SK-N-SH treated with all-trans-retinoic acid at 6 μM for 48 hours (cell line): ENCODE data around the gene TNFRSF1B.

ENCODE experiments used
- ARNTL ChIP-seq: fragments of 450-650 bp; formaldehyde crosslinking; IDR thresholded peaks from 2 replicates; pipeline ENCODE4 v1.5.0; 2020; ENCODE audit warnings: low read depth, mild to moderate bottlenecking, moderate library complexity, borderline replicate concordance
- BACH2 ChIP-seq: fragments of 250-450 bp; sonication (Bioruptor Pico); IDR thresholded peaks from 2 replicates; pipeline ENCODE4 v1.9.0; 2021; ENCODE audit warnings: mild to moderate bottlenecking, borderline replicate concordance
- CREB5 ChIP-seq: fragments of 250-450 bp; sonication (Bioruptor Pico); IDR thresholded peaks from 2 replicates; pipeline ENCODE4 v1.5.1; 2020; ENCODE audit warnings: low read depth, mild to moderate bottlenecking, moderate library complexity
- CSRNP3 ChIP-seq: fragments of 250-450 bp; sonication (Bioruptor Pico); IDR thresholded peaks from 2 replicates; pipeline ENCODE4 v1.5.1; 2021; ENCODE audit warnings: mild to moderate bottlenecking, moderate library complexity
- ESRRG ChIP-seq: fragments of 250-450 bp; sonication (Bioruptor Pico); IDR thresholded peaks from 2 replicates; pipeline ENCODE4 v1.6.1; 2021; ENCODE audit warnings: mild to moderate bottlenecking
- PATZ1 ChIP-seq: fragments of 250-450 bp; sonication (Bioruptor Pico); IDR thresholded peaks from 2 replicates; pipeline ENCODE4 v1.8.0; 2020; ENCODE audit warnings: mild to moderate bottlenecking, moderate library complexity, borderline replicate concordance
- RARB ChIP-seq: fragments of 250-450 bp; sonication (Bioruptor Pico); IDR thresholded peaks from 2 replicates; pipeline ENCODE4 v1.8.0; 2021; ENCODE audit warnings: mild to moderate bottlenecking, moderate library complexity
- SNAI2 ChIP-seq: fragments of 250-450 bp; sonication (Bioruptor Pico); IDR thresholded peaks from 2 replicates; pipeline ENCODE4 v1.5.0; 2020; ENCODE audit warnings: mild to moderate bottlenecking, moderate library complexity
- ZNF565 ChIP-seq: fragments of 450-650 bp; formaldehyde crosslinking; conservative IDR thresholded peaks from 2 replicates; pipeline ENCODE4 v1.5.0; 2020; ENCODE audit warnings: low read depth, mild to moderate bottlenecking, moderate library complexity
- ZNF70 ChIP-seq: fragments of 450-650 bp; formaldehyde crosslinking; IDR thresholded peaks from 2 replicates; pipeline ENCODE4 v1.5.0; 2020; ENCODE audit warnings: mild to moderate bottlenecking, moderate library complexity

- TF ChIP-seq ARNTL (CRISPR knock-in tag) = no peak
- TF ChIP-seq CREB5 (CRISPR knock-in tag) = no peak
- no peak for TF ChIP-seq RARB (CRISPR knock-in tag)
- TF ChIP-seq ZNF565 (CRISPR knock-in tag) = no peak
- no peak for TF ChIP-seq CSRNP3
- no peak for TF ChIP-seq PATZ1
- no peak for TF ChIP-seq SNAI2 (CRISPR knock-in tag)
- TF ChIP-seq ZNF70 (CRISPR knock-in tag) = no peak
- no peak for TF ChIP-seq BACH2 (CRISPR knock-in tag)
- TF ChIP-seq ESRRG (CRISPR knock-in tag) = no peak
Observed at GRCh38 chr1:12144969-12145368, 21.8 kb upstream of the TNFRSF1B start.
